Activated naive CD4-positive, alpha-beta T cell treated with anti-CD3 and anti-CD28 coated beads, Interleukin-2, amount 10 ng/mL, durations not matched to agents 5 hours and 36 hours (primary cell): ENCODE data around the gene NRG3. TPM values are rescaled to one million over a fixed set of nuclear protein-coding genes. Genes with fewer than 3 reads are reported as not detected.

Experiments
- total RNA-seq, 2 experiments: library from RNA; stranded (reverse); gene quantifications; one replicate each; pipeline ENCODE4 v1.2.3, GENCODE V29; 2021

The NRG3 gene
- total RNA-seq = not detected

GRCh38 chr10:81874875-81875466 lies at the start of gene NRG3:
NRG3 (plus strand) TSS chr10:81875194.

